ENCODE results near the gene RIPOR3. TPM values are rescaled to one million over a fixed set of nuclear protein-coding genes. Genes with fewer than 3 reads are reported as not detected.

Gene RIPOR3
- total RNA-seq, 1 experiment from 2014 or later: 0.46 TPM

DNA sequence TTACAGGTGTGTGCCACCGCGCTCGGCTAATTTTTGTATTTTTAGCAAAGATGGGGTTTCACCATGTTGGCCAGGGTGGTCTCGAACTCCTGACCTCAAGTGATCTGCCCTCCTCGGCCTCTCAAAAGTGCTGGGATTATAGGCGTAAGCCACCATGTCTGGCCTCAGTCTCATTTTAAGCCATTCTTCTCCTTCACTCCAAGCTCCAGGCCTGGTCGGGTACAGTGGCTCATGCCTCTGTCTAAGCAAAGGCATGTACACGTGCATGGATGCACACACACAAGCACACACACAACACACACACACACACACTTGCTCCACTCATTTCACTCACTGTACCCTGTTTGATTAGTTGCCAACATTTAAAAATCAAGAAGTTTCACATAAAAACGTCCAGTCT lies 32.3 kb upstream of the RIPOR3 start:
- no peaks in the 10 kb centered on the region for H3K9me3 ChIP-seq (ENCODE audit: control insufficient read depth, low read depth, low read length)

More for the DNA sequence above, 32.3 kb upstream of the RIPOR3 start:
- Histone ChIP-seq H2BK12ac (ENCODE audit: insufficient read length, low read depth, low read length) (no peak overlapping the region), H3K79me1 (ENCODE audit: insufficient read depth, low read depth, low read length, poor library complexity, severe bottlenecking) (no peaks in the 10 kb centered on the region), H2BK20ac (ENCODE audit: low read depth, low read length, poor library complexity, severe bottlenecking) (no peak overlapping the region), H3K4me2 (ENCODE audit: insufficient read depth, insufficient read length, low read length) (no peak overlapping the region), H3K27me3 (ENCODE audit: insufficient read depth, low read length) (no peaks in the 10 kb centered on the region), H2BK5ac (ENCODE audit: insufficient read length, low read length) (no peak overlapping the region), H4K5ac (ENCODE audit: insufficient read length, low read depth, low read length) (no peak overlapping the region), H2AFZ (ENCODE audit: low read length) (no peak overlapping the region), H2BK120ac (ENCODE audit: low read depth, low read length, poor library complexity, severe bottlenecking) (no peak overlapping the region), H3K27ac (ENCODE audit: insufficient read length, low read depth, low read length) (no peak overlapping the region), H3K4me1 (ENCODE audit: insufficient read depth, low read length) (no peaks in the 10 kb centered on the region; the same call in 1 of the 2 replicates), H4K91ac (ENCODE audit: insufficient read length, low read depth, low read length) (no peak overlapping the region), H2BK15ac (ENCODE audit: low read depth, low read length) (no peak overlapping the region), H3K56ac (ENCODE audit: insufficient read length, low read depth, low read length) (no peak overlapping the region), H3K9ac (ENCODE audit: extremely low read depth, insufficient read length, low read length) (no peak overlapping the region), H3T11ph (ENCODE audit: low read length) (no peak overlapping the region), H3K4ac (ENCODE audit: low read depth, low read length) (no peak overlapping the region), H3K23me2 (ENCODE audit: insufficient read length, low read depth, low read length, poor library complexity, severe bottlenecking) (no peaks in the 10 kb centered on the region), H3K14ac (ENCODE audit: insufficient read depth, low read length) (no peak overlapping the region), H4K8ac (replicated peaks; ENCODE audit: insufficient read length, low read depth, low read length) (no peak overlapping the region), H3K18ac (ENCODE audit: insufficient read length, low read depth, low read length) (no peak overlapping the region), H3K79me2 (ENCODE audit: insufficient read depth, low read length) (no peaks in the 10 kb centered on the region), H2AK5ac (ENCODE audit: insufficient read length, low read length) (no peak overlapping the region), H4K20me1 (ENCODE audit: control insufficient read depth, insufficient read depth, insufficient read length) (no peaks in the 10 kb centered on the region), H3K23ac (ENCODE audit: insufficient read length, low read depth, low read length) (no peak overlapping the region)
- no peaks in the 10 kb centered on the region for H3K27me3 Mint-ChIP-seq (ENCODE audit: low read depth)
- H3K36me3 Mint-ChIP-seq (ENCODE audit: insufficient read depth in 1 of 3, low read depth in 3 of 3): no peaks in the 10 kb centered on the region
- no peak for DNase-seq
- no CpG with 5 or more reads among the region's 9 CpGs for WGBS (ENCODE audit: extremely low coverage, insufficient read length, low lambda C conversion rate)
- H3K4me1 Mint-ChIP-seq: peaks cover 0 to 2% of the 10 kb centered on the region in 2 experiments; a peak in 2 of 4 replicates
- H3K27ac Mint-ChIP-seq: no peak overlapping the region; a peak in 2 of 7 replicates
- TF ChIP-seq, protein P1, sequence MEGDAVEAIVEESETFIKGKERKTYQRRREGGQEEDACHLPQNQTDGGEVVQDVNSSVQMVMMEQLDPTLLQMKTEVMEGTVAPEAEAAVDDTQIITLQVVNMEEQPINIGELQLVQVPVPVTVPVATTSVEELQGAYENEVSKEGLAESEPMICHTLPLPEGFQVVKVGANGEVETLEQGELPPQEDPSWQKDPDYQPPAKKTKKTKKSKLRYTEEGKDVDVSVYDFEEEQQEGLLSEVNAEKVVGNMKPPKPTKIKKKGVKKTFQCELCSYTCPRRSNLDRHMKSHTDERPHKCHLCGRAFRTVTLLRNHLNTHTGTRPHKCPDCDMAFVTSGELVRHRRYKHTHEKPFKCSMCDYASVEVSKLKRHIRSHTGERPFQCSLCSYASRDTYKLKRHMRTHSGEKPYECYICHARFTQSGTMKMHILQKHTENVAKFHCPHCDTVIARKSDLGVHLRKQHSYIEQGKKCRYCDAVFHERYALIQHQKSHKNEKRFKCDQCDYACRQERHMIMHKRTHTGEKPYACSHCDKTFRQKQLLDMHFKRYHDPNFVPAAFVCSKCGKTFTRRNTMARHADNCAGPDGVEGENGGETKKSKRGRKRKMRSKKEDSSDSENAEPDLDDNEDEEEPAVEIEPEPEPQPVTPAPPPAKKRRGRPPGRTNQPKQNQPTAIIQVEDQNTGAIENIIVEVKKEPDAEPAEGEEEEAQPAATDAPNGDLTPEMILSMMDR (conservative IDR thresholded peaks at IDR 0.05): no peak
- no peaks in the 10 kb centered on the region for H3K9me3 Mint-ChIP-seq
- H3K4me3 Mint-ChIP-seq: no peak overlapping the region
